SK-N-MC (cell line): ENCODE measurements around the gene S100A7A.

Experiments used
- DNase-seq: peaks from one replicate; pipeline ENCODE4 v3.0.0-alpha.2; 2011; ENCODE audit warnings: low read depth, low spot score
- H3K27ac ChIP-seq: fragments of 200-600 bp; sonication (generic); 2 replicates; pipeline ENCODE4 v1.5.1; 2016; ENCODE audit warnings: mixed run types
- H3K36me3 ChIP-seq: fragments of 200-600 bp; sonication (generic); 2 replicates; pipeline ENCODE4 v1.6.1; 2017; ENCODE audit warnings: antibody characterized with exemption, low read length, mixed read lengths; ENCODE audit not compliant: insufficient read depth
- H3K4me3 ChIP-seq: fragments of 200-600 bp; sonication (generic); 2 replicates; pipeline ENCODE4 v1.5.1; 2016
- H3K9ac ChIP-seq: fragments of 200-600 bp; sonication (generic); 2 replicates; pipeline ENCODE4 v1.8.0; 2017; ENCODE audit warnings: mixed run types, mixed read lengths; ENCODE audit not compliant: insufficient read length
- H3K9me3 ChIP-seq: fragments of 200-600 bp; sonication (generic); 2 replicates; pipeline ENCODE4 v1.6.1; 2017; ENCODE audit warnings: low read depth, mild to moderate bottlenecking, antibody characterized with exemption, low read length, moderate library complexity, mixed read lengths
- EZH2 ChIP-seq: fragments of 200-600 bp; sonication (generic); IDR thresholded peaks from one replicate; pipeline ENCODE4 v1.6.1; 2017; ENCODE audit warnings: antibody characterized with exemption
- FOXP2 ChIP-seq: optimal IDR thresholded peaks from 2 replicates; pipeline ENCODE3; 2011; ENCODE audit warnings: mild to moderate bottlenecking, moderate library complexity; ENCODE audit not compliant: insufficient read depth; ENCODE audit errors: extremely low read length, control extremely low read depth
- POLR2AphosphoS5 ChIP-seq: IDR thresholded peaks from 2 replicates; pipeline ENCODE4 v1.6.1; 2012; ENCODE audit warnings: mild to moderate bottlenecking, low read depth, low read length, borderline replicate concordance

The S100A7A gene

GRCh38 chr1:153392258-153392657 is 24.1 kb upstream of the S100A7A start:
- H3K36me3 ChIP-seq = no peaks in the 10 kb centered on the region
- no peak overlapping the region for H3K4me3 ChIP-seq
- no peak overlapping the region for H3K27ac ChIP-seq
- no peaks in the 10 kb centered on the region for H3K9me3 ChIP-seq
- TF ChIP-seq POLR2AphosphoS5 = no peak
- TF ChIP-seq FOXP2 = no peak
- no peak for TF ChIP-seq EZH2
- DNase-seq = no peak
- H3K9ac ChIP-seq = no peak overlapping the region

- no peak overlapping the region for H3K9ac ChIP-seq
- no peak overlapping the region for H3K4me3 ChIP-seq
- TF ChIP-seq EZH2 = no peak
- TF ChIP-seq FOXP2 = no peak
- TF ChIP-seq POLR2AphosphoS5 = no peak
- H3K9me3 ChIP-seq = no peaks in the 10 kb centered on the region
- no peak for DNase-seq
- H3K27ac ChIP-seq = no peak overlapping the region
- no peaks in the 10 kb centered on the region for H3K36me3 ChIP-seq
These were observed 23.5 kb upstream of the S100A7A start for GRCh38 chr1:153392822-153393221.

- no peaks in the 10 kb centered on the region for H3K36me3 ChIP-seq
- no peak overlapping the region for H3K27ac ChIP-seq
- no peak for TF ChIP-seq EZH2
- no peak for TF ChIP-seq POLR2AphosphoS5
- TF ChIP-seq FOXP2 = no peak
- H3K4me3 ChIP-seq = no peak overlapping the region
- no peaks in the 10 kb centered on the region for H3K9me3 ChIP-seq
- no peak overlapping the region for H3K9ac ChIP-seq
- no peak for DNase-seq
These were observed 22.4 kb upstream of the S100A7A start for GRCh38 chr1:153393926-153394325.

- H3K36me3 ChIP-seq = no peaks in the 10 kb centered on the region
- TF ChIP-seq EZH2 (no peak), POLR2AphosphoS5 (no peak), FOXP2 (no peak)
- H3K9ac ChIP-seq = no peak overlapping the region
- no peak for DNase-seq
- H3K27ac ChIP-seq = no peak overlapping the region
- H3K4me3 ChIP-seq = no peak overlapping the region
- no peaks in the 10 kb centered on the region for H3K9me3 ChIP-seq
These were observed 21.9 kb upstream of the S100A7A start for GRCh38 chr1:153394391-153394790.

DNA sequence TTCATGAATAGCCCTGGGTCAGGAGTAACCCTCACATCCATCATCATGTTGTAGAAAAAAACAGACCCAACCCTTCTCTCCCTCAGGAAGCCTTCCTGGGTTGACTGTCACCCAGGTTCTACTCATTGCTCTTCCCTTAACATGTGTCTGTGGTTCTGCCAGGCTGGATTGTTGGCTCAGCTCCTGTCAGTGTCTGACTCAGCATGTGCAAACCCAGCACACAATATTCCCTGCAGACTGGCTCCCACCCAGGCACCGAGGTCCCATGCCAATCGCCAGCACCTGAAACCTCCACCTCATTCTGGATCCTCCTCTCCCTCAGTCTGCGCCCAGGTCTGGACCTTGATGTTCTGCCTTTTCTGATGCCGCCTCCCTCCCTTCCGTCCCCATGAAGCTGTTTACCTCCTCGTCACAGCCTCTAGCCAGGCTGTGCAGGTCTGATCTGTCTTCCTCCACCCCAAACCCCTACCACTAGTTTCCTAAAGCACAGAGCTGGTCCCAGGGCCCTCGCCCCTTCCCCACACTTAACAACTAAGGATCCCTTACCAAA is 21.1 kb upstream of the S100A7A start:
- Histone ChIP-seq H3K36me3 (no peaks in the 10 kb centered on the region), H3K9me3 (no peaks in the 10 kb centered on the region), H3K9ac (no peak overlapping the region), H3K27ac (no peak overlapping the region), H3K4me3 (no peak overlapping the region)
- DNase-seq = no peak
- no peak for TF ChIP-seq POLR2AphosphoS5
- TF ChIP-seq EZH2 = no peak
- TF ChIP-seq FOXP2 = no peak

DNA sequence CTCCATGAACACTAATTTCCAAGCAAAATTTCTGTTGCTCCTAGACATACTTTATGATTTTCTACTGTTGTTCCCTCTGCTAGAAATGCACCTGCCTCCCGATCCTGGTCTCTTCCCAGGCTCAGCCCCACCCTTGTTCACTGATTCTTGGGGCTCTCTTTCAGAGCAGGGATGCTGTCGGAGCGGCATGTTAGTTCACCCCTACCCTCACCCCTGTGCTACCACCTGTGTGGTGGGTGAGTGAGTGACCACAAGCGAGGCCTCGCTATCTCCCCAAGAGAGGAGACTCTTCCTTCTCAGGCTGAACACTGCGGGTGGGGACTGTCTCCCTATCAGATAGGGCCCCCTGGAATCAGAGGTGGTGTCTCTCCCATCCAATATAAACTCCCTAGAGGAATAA is 20.5 kb upstream of the S100A7A start:
- H3K9ac ChIP-seq = no peak overlapping the region
- H3K9me3 ChIP-seq = no peaks in the 10 kb centered on the region
- no peaks in the 10 kb centered on the region for H3K36me3 ChIP-seq
- TF ChIP-seq POLR2AphosphoS5 (no peak), FOXP2 (no peak), EZH2 (no peak)
- no peak overlapping the region for H3K27ac ChIP-seq
- DNase-seq = no peak
- H3K4me3 ChIP-seq = no peak overlapping the region

DNA sequence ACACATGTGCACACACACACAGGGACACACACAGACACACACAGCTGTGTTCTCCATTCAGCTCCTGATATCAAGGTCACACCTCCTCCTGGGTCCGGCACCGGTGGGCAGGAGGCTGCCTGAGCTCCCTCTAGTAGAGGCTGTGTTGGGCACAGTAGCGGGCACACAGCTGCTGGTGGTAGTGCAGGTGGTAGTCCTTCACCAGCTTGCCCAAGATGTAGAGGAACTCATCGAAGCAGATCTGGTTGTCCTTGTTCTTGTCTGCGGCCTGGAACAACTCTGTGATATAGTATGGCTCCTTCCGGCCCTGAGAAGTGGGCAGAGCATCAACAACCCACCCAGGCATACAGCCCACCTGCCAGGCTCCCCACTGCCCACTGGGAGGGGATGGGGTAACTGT is 19.9 kb upstream of the S100A7A start:
- TF ChIP-seq FOXP2 (no peak), POLR2AphosphoS5 (no peak), EZH2 (no peak)
- no peak overlapping the region for H3K9ac ChIP-seq
- H3K27ac ChIP-seq = no peak overlapping the region
- no peak overlapping the region for H3K4me3 ChIP-seq
- no peak for DNase-seq
- no peaks in the 10 kb centered on the region for H3K36me3 ChIP-seq
- no peaks in the 10 kb centered on the region for H3K9me3 ChIP-seq

DNA sequence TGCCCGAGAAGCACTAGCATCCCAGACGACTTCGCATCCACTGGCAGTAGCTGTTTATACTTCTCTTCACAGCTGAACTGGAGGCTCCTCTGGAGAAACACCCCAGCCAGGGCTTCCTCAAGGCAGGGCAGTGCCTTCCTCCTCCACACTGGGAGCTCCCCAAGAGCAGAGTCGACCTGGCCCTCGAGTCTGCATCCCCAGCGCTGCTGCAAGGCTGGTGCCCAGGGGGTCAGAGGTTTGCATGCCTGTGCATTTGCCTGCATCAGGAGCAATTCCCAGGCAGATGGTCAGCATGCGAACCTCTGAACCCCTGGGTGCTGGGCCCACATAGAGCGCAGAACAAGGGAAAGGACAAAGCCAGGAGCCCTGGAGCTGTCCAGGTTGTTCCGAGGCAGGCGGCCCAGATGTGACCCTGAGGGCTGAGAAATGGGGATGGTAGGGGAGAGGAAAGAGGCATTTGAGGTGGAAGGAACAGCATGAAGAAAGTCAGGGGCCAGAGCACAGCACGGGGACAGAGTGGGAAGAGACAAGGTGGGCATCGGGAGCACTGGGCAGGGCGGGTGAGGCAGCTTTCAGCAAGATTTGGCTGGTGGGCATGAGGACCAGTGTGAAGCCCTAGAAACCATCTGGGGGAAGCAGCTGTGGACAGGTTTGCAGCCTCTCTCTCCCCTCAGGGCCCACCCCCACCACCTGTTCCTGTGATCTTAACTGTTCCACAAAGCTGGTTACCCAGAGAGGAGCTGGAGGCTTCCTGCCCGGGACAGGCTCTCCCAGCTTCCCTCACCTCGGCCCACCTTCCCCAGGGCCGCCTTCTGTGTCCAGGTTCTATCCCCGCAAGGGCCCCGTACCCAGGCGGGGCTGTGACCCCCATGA is 19.0 kb upstream of the S100A7A start:
- H3K36me3 ChIP-seq = no peaks in the 10 kb centered on the region
- no peak overlapping the region for H3K4me3 ChIP-seq
- H3K9me3 ChIP-seq = no peaks in the 10 kb centered on the region
- H3K27ac ChIP-seq = no peak overlapping the region
- no peak for DNase-seq
- no peak overlapping the region for H3K9ac ChIP-seq
- TF ChIP-seq FOXP2 (no peak), EZH2 (no peak), POLR2AphosphoS5 (no peak)
